ENCODE measurements around the gene TCL1B. TPM values are rescaled to one million over a fixed set of nuclear protein-coding genes. Genes with fewer than 3 reads are reported as not detected.
A peak's percentile ranks its signal among the peaks of the same experiment; 100 is the strongest.

Gene TCL1B
- total and polyA plus RNA-seq, 2 experiments from 2014 or later: 5.5 to 6.0 TPM

DNA sequence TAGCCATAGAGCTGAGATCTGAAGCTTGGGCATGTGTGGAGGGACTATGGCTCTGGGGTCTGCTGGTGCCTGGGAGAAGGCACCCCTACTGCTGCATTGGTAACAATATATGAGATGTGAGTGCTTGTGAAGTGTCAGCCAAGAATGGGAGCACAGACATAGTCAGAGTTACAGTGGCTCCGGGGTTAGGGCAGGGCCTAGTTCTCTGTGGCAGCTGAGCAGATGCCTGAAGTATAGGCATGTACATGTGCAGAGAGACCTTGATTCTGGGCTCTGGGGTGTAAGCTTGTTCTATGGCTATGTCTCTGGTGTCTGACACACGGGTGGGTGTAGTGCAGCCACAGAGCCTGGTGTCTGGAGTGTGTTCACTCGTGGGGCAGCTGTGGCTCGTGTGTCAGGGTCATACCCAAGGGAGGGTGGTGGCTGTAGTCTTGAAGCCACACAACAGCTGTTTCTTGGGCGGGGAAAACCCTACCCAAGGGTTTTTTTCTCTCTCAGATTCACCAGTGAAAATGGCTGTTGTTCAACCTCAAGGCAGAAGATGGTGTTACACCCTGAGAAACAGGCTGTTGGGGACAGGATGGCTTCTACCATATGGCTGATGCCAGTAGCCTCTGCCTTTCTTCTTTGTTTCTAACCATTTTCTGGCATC is 39.6 kb downstream of the TCL1B start:
- TF ChIP-seq, protein P1, sequence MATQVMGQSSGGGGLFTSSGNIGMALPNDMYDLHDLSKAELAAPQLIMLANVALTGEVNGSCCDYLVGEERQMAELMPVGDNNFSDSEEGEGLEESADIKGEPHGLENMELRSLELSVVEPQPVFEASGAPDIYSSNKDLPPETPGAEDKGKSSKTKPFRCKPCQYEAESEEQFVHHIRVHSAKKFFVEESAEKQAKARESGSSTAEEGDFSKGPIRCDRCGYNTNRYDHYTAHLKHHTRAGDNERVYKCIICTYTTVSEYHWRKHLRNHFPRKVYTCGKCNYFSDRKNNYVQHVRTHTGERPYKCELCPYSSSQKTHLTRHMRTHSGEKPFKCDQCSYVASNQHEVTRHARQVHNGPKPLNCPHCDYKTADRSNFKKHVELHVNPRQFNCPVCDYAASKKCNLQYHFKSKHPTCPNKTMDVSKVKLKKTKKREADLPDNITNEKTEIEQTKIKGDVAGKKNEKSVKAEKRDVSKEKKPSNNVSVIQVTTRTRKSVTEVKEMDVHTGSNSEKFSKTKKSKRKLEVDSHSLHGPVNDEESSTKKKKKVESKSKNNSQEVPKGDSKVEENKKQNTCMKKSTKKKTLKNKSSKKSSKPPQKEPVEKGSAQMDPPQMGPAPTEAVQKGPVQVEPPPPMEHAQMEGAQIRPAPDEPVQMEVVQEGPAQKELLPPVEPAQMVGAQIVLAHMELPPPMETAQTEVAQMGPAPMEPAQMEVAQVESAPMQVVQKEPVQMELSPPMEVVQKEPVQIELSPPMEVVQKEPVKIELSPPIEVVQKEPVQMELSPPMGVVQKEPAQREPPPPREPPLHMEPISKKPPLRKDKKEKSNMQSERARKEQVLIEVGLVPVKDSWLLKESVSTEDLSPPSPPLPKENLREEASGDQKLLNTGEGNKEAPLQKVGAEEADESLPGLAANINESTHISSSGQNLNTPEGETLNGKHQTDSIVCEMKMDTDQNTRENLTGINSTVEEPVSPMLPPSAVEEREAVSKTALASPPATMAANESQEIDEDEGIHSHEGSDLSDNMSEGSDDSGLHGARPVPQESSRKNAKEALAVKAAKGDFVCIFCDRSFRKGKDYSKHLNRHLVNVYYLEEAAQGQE (IDR thresholded peaks at IDR 0.05; ENCODE audit: unreplicated experiment): no peak
- TF ChIP-seq, protein P2, sequence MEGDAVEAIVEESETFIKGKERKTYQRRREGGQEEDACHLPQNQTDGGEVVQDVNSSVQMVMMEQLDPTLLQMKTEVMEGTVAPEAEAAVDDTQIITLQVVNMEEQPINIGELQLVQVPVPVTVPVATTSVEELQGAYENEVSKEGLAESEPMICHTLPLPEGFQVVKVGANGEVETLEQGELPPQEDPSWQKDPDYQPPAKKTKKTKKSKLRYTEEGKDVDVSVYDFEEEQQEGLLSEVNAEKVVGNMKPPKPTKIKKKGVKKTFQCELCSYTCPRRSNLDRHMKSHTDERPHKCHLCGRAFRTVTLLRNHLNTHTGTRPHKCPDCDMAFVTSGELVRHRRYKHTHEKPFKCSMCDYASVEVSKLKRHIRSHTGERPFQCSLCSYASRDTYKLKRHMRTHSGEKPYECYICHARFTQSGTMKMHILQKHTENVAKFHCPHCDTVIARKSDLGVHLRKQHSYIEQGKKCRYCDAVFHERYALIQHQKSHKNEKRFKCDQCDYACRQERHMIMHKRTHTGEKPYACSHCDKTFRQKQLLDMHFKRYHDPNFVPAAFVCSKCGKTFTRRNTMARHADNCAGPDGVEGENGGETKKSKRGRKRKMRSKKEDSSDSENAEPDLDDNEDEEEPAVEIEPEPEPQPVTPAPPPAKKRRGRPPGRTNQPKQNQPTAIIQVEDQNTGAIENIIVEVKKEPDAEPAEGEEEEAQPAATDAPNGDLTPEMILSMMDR (conservative IDR thresholded peaks at IDR 0.05; ENCODE audit: low read depth in 2 of 2): peak in 1 of 2 experiments; percentile 10; a peak in 1 of 4 replicates
- no peak for TF ChIP-seq STAT1 (IDR thresholded peaks at IDR 0.05; ENCODE audit: unreplicated experiment)
- TF ChIP-seq, protein P3, sequence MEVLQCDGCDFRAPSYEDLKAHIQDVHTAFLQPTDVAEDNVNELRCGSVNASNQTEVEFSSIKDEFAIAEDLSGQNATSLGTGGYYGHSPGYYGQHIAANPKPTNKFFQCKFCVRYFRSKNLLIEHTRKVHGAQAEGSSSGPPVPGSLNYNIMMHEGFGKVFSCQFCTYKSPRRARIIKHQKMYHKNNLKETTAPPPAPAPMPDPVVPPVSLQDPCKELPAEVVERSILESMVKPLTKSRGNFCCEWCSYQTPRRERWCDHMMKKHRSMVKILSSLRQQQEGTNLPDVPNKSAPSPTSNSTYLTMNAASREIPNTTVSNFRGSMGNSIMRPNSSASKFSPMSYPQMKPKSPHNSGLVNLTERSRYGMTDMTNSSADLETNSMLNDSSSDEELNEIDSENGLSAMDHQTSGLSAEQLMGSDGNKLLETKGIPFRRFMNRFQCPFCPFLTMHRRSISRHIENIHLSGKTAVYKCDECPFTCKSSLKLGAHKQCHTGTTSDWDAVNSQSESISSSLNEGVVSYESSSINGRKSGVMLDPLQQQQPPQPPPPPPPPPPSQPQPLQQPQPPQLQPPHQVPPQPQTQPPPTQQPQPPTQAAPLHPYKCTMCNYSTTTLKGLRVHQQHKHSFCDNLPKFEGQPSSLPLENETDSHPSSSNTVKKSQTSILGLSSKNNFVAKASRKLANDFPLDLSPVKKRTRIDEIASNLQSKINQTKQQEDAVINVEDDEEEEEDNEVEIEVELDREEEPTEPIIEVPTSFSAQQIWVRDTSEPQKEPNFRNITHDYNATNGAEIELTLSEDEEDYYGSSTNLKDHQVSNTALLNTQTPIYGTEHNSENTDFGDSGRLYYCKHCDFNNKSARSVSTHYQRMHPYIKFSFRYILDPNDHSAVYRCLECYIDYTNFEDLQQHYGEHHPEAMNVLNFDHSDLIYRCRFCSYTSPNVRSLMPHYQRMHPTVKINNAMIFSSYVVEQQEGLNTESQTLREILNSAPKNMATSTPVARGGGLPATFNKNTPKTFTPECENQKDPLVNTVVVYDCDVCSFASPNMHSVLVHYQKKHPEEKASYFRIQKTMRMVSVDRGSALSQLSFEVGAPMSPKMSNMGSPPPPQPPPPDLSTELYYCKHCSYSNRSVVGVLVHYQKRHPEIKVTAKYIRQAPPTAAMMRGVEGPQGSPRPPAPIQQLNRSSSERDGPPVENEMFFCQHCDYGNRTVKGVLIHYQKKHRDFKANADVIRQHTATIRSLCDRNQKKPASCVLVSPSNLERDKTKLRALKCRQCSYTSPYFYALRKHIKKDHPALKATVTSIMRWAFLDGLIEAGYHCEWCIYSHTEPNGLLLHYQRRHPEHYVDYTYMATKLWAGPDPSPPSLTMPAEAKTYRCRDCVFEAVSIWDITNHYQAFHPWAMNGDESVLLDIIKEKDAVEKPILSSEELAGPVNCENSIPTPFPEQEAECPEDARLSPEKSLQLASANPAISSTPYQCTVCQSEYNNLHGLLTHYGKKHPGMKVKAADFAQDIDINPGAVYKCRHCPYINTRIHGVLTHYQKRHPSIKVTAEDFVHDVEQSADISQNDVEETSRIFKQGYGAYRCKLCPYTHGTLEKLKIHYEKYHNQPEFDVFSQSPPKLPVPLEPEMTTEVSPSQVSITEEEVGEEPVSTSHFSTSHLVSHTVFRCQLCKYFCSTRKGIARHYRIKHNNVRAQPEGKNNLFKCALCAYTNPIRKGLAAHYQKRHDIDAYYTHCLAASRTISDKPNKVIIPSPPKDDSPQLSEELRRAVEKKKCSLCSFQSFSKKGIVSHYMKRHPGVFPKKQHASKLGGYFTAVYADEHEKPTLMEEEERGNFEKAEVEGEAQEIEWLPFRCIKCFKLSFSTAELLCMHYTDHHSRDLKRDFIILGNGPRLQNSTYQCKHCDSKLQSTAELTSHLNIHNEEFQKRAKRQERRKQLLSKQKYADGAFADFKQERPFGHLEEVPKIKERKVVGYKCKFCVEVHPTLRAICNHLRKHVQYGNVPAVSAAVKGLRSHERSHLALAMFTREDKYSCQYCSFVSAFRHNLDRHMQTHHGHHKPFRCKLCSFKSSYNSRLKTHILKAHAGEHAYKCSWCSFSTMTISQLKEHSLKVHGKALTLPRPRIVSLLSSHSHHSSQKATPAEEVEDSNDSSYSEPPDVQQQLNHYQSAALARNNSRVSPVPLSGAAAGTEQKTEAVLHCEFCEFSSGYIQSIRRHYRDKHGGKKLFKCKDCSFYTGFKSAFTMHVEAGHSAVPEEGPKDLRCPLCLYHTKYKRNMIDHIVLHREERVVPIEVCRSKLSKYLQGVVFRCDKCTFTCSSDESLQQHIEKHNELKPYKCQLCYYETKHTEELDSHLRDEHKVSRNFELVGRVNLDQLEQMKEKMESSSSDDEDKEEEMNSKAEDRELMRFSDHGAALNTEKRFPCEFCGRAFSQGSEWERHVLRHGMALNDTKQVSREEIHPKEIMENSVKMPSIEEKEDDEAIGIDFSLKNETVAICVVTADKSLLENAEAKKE (CRISPR knock-in tag; IDR thresholded peaks at IDR 0.05): no peak
- no peak for ATAC-seq
- Histone ChIP-seq H3K4me2 (no peak overlapping the region), H3K4me3 (no peak overlapping the region), H3K9me2 (ENCODE audit: insufficient read depth) (peaks cover 4% of the 10 kb centered on the region; the same call in 1 of the 2 replicates), H3K27ac (ENCODE audit: low read depth) (no peak overlapping the region), H3K79me2 (replicated peaks; ENCODE audit: insufficient read depth) (no peaks in the 10 kb centered on the region), H3K4me1 (ENCODE audit: insufficient read depth) (0 out of 2 replicates have a peak, but pooled peaks cover 6% of the 10 kb centered on the region), H3F3A (replicated peaks; ENCODE audit: low read depth) (no peaks in the 10 kb centered on the region), H4K20me1 (replicated peaks; ENCODE audit: insufficient read depth) (no peaks in the 10 kb centered on the region), H3K27me3 (ENCODE audit: insufficient read depth) (no peaks in the 10 kb centered on the region), H3K36me3 (ENCODE audit: insufficient read depth) (no peaks in the 10 kb centered on the region), H2AFZ (no peak overlapping the region)
- Mint-ChIP-seq H3K4me3 (no peak overlapping the region), H3K4me1 (peaks cover 7% of the 10 kb centered on the region), H3K36me3 (ENCODE audit: low read depth) (peaks cover 5% of the 10 kb centered on the region; the same call in 2 of the 3 replicates), H3K9me3 (peaks cover 11% of the 10 kb centered on the region; the same call in 2 of the 3 replicates), H3K27me3 (ENCODE audit: insufficient read depth, low read depth, poor library complexity) (no peaks in the 10 kb centered on the region), H3K27ac (no peak overlapping the region)
- no peak for DNase-seq (ENCODE audit: low spot score)
